Heart left ventricle (tissue), 16 donors: ENCODE data around the gene NIF3L1. TPM values are rescaled to one million over a fixed set of nuclear protein-coding genes. Genes with fewer than 3 reads are reported as not detected.
A peak's percentile ranks its signal among the peaks of the same experiment; 100 is the strongest.
"Not testable (repeated sequence)": the region's sequence is repeated elsewhere in the genome, so short reads cannot be mapped to it uniquely, and the experiment has no call there.

Source experiments
- ATAC-seq, 4 donors: fragments of 200-7000 bp; cut with Tn5 transposase; one replicate each; pipeline ENCODE4 v1.9.1; 2020 to 2022; ENCODE audit warnings: moderate library complexity in 4 of 4, mild to moderate bottlenecking in 3 of 4, moderate number of reproducible peaks in 1 of 4
- DNase-seq, 5 donors: peaks; one replicate each; pipeline ENCODE4 v3.0.0-alpha.2; 2020
- H3K27ac ChIP-seq, 12 donors: fragments of 200-600 bp; sonication (generic) in 4 of 12; one replicate each; pipeline versions ENCODE4 v1.5.0 to v1.8.0; 2016 to 2022; ENCODE audit warnings: mild to moderate bottlenecking in 2 of 12
- H3K27me3 ChIP-seq, 9 donors: fragments of 200-600 bp; sonication (generic) in 2 of 9; one replicate each; pipeline versions ENCODE4 v1.5.1 to v1.8.0; 2016 to 2022; ENCODE audit warnings: mild to moderate bottlenecking in 3 of 9
- H3K36me3 ChIP-seq, 9 donors: fragments of 200-600 bp; sonication (generic) in 2 of 9; one replicate each; pipeline versions ENCODE4 v1.5.0 to v1.8.0; 2018 to 2022; ENCODE audit warnings: mild to moderate bottlenecking in 2 of 9
- H3K4me1 ChIP-seq, 12 donors: fragments of 200-600 bp; sonication (generic) in 4 of 12; one replicate each; pipeline versions ENCODE4 v1.5.0 to v1.8.0; 2016 to 2022; ENCODE audit warnings: mild to moderate bottlenecking in 3 of 12
- H3K4me3 ChIP-seq, 12 donors: fragments of 200-600 bp; sonication (generic) in 4 of 12; one replicate each; pipeline versions ENCODE4 v1.5.0 to v1.8.0; 2017 to 2022; ENCODE audit warnings: mild to moderate bottlenecking in 9 of 12, moderate library complexity in 4 of 12
- H3K9me3 ChIP-seq, 12 donors: fragments of 200-600 bp; sonication (generic) in 4 of 12; one replicate each; pipeline versions ENCODE4 v1.5.0 to v1.8.0; 2016 to 2022; ENCODE audit warnings: mild to moderate bottlenecking in 1 of 12
- POLR2A ChIP-seq, 2 donors: fragments of 450-650 bp; IDR thresholded peaks; one replicate each; pipeline ENCODE4 v1.6.1; 2017; ENCODE audit warnings: antibody characterized with exemption in 2 of 2, mild to moderate bottlenecking in 2 of 2, moderate library complexity in 2 of 2
- WGBS, 4 donors: extraction: QIAGEN DNeasy Blood & Tissue Kit in 2 of 4; methylation state at CpG; one replicate each; pipeline versions ENCODE4 v1.1.5 to v1.1.7; 2013 to 2018; 5-methylcytosine and 5-hydroxymethylcytosine counted together
- intact Hi-C, 10 donors: fragments of 100-400 bp; cut with DNase I; formaldehyde crosslinking; loops; one replicate each; pipeline versions ENCODE4 v1.11.1 to v1.14.2; 2022
- polyA plus RNA-seq, 2 donors: library from polyadenylated mRNA; stranded (reverse); fragments of 200-250 nt; gene quantifications; one replicate each; pipeline ENCODE4 v1.2.3, GENCODE V29; 2013
- total RNA-seq, 9 donors: library from RNA; depleted of rRNA in 2 of 9; stranded (reverse); fragments of >200 nt in 2 of 9; fragmentation: NEBNext Ultra II Directional in 3 of 9; extraction: Animal tissue kit (Norgen Biotek cat#: 25700) in 3 of 9; gene quantifications; one replicate each; pipeline versions ENCODE4 v1.1.0 to v1.2.4, GENCODE V29; 2016 to 2023
- TF ChIP-seq, protein P1 (sequence below), 12 donors: fragments of 200-600 bp; sonication (generic) in 4 of 12; IDR thresholded peaks; one replicate each; pipeline versions ENCODE4 v1.5.0 to v1.8.0; 2018 to 2022; ENCODE audit warnings: antibody characterized with exemption in 12 of 12, mild to moderate bottlenecking in 5 of 12
- donor health status: ischemic (EF 13 %, LVEDD 7.1; RV severe dilation, severe dysfunction).
- donor health status: healthy with polysubstance abuse.
- donor health status: DM: no; HTN: yes; CAD: no.
- donor health status: DM: no; HTN: no; CAD: no.
- donor health status: ischemic (EF 25% LVEDD 6.9; RV normal size, moderate dysfunction).
- donor health status: ischemic (EF 25% LVEDD 5.7; RV mildly dilated, moderate dysfunction).
- donor health status: healthy.
- donor health status: DM: yes; HTN: yes; CAD: no.
- donor health status: ischemic (EF 35%, LVEDD 5.7; RV mildly dilated, moderate dysfunction).
- donor health status: nonischemic (EF 11% LVEDD 7.7; RV severe dilation, severe dysfunction).
- donor health status: DM: yes; HTN: yes; CAD: no.
- donor health status: PGD.
- donor health status: ischemic (EF 29% LVEDD 5.4; RV normal size, mild dysfunction).
- donor health status: nonischemic (EF 23%, LVEDD 6.1; RV moderate dilation, normal function).

Gene NIF3L1
- total and polyA plus RNA-seq, 11 donors, result 12.0 to 43.3 (median 21.6) TPM

GRCh38 chr2:200873560-200873959 is 15.6 kb upstream of the NIF3L1 start:
- DNase-seq (no peak), ATAC-seq (no peak)
- Histone ChIP-seq H3K9me3 (no peaks in the 10 kb centered on the region), H3K4me3 (no peak overlapping the region), H3K27me3 (no peaks in the 10 kb centered on the region), H3K4me1 (peaks cover 0 to 13% (median 2%) of the 10 kb centered on the region in 12 donors), H3K27ac (no peak overlapping the region), H3K36me3 (peaks cover 0 to 80% (median 66%) of the 10 kb centered on the region in 9 donors)
- intact Hi-C loops, result no loop called here
- WGBS, 4 donors, result 95 to 98% (median 97%) methylated on average over 6 of the region's 6 CpGs
- TF ChIP-seq POLR2A (IDR thresholded peaks at IDR 0.05), result no peak

DNA sequence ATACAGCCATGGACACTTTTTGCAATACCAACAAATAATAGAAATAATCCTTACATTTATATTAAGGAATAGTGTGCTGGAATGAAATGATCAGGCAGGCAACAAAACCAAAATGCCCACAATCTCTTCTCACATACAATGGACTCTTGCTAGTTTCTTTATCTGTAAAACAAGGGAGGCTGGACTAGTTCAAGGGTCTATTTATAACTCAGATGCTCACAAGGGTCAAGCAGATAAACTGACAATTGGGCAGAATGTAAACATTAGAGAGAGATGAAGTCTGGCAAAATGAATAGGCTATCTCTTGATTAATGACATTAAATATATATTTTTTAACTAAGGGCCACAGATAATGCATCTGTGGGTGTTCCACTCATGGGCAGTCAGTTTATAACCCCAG is 11.7 kb upstream of the NIF3L1 start:
- Histone ChIP-seq H3K27me3 (no peaks in the 10 kb centered on the region), H3K4me3 (no peak overlapping the region), H3K36me3 (peaks cover 0 to 97% (median 81%) of the 10 kb centered on the region in 9 donors), H3K4me1 (peaks cover 0 to 13% (median 2%) of the 10 kb centered on the region in 12 donors), H3K9me3 (no peaks in the 10 kb centered on the region), H3K27ac (peak overlapping the region in 10 of 12 donors; percentile 15 to 74 (median 59))
- TF ChIP-seq, protein P1, sequence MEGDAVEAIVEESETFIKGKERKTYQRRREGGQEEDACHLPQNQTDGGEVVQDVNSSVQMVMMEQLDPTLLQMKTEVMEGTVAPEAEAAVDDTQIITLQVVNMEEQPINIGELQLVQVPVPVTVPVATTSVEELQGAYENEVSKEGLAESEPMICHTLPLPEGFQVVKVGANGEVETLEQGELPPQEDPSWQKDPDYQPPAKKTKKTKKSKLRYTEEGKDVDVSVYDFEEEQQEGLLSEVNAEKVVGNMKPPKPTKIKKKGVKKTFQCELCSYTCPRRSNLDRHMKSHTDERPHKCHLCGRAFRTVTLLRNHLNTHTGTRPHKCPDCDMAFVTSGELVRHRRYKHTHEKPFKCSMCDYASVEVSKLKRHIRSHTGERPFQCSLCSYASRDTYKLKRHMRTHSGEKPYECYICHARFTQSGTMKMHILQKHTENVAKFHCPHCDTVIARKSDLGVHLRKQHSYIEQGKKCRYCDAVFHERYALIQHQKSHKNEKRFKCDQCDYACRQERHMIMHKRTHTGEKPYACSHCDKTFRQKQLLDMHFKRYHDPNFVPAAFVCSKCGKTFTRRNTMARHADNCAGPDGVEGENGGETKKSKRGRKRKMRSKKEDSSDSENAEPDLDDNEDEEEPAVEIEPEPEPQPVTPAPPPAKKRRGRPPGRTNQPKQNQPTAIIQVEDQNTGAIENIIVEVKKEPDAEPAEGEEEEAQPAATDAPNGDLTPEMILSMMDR (IDR thresholded peaks at IDR 0.05), result no peak
- TF ChIP-seq POLR2A (IDR thresholded peaks at IDR 0.05), result no peak
- DNase-seq (no peak), ATAC-seq (peak; percentile 50 to 81 (median 72))
- intact Hi-C loops, result no loop called here

DNA sequence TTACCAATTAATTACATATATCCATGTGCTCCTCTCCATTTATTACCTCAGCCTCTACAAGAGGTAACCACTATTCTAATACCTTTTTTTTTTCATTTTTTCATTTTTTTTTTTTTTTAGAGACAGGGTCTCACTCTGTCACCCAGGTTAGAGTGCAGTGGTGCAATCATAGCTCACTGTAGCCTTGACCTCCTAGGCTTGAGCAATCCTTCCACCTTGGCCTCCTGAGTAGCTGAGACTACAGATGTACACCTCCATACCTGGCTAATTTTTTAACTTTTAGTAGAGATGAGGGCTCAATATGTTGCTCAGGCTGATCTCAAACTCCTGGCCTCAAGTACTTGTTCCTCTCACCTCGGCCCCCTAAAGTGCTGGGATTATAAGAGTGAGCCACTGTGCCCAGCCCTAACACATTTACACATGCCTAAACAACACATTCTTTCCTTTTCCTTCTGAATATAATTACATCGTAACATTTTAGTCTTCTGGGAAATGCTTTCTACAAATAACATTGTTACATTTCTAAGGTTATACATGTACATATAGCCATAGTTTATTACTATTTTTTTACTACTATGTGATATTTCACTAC is 10.8 kb upstream of the NIF3L1 start:
- Histone ChIP-seq H3K9me3 (no peaks in the 10 kb centered on the region), H3K36me3 (peaks cover 0 to 98% (median 83%) of the 10 kb centered on the region in 9 donors), H3K4me3 (no peak overlapping the region), H3K27ac (peak overlapping the region in 2 of 12 donors; percentile 60 to 63), H3K4me1 (peaks cover 0 to 13% (median 2%) of the 10 kb centered on the region in 12 donors), H3K27me3 (no peaks in the 10 kb centered on the region)
- ATAC-seq (no peak), DNase-seq (no peak)
- 80 to 92% (median 84%) methylated on average over 2 of the region's 2 CpGs for WGBS, 4 donors
- intact Hi-C loops, result no loop called here
- TF ChIP-seq POLR2A (IDR thresholded peaks at IDR 0.05), result no peak

GRCh38 chr2:200881715-200882249 is 7.4 kb upstream of the NIF3L1 start:
- H3K27ac ChIP-seq, H3K9me3 ChIP-seq, H3K27me3 ChIP-seq, ATAC-seq, H3K4me3 ChIP-seq, DNase-seq: not testable (repeated sequence)
- 69 to 88% (median 79%) methylated on average over 2 of the region's 2 CpGs for WGBS, 4 donors
- peaks cover 0 to 98% (median 86%) of the 10 kb centered on the region in 9 donors for H3K36me3 ChIP-seq
- peaks cover 0 to 11% (median 2%) of the 10 kb centered on the region in 12 donors for H3K4me1 ChIP-seq
- intact Hi-C loops, result loop anchor here in 2 of 10 donors (10.0 kb wide), 1 partner anchor 167 kb away; no protein-coding TSS in a partner anchor

- intact Hi-C loops, result no loop called here
- no peak overlapping the region for H3K4me3 ChIP-seq
- no peaks in the 10 kb centered on the region for H3K9me3 ChIP-seq
- no peak for DNase-seq
- ATAC-seq, result no peak
- peaks cover 0 to 18% (median 2%) of the 10 kb centered on the region in 12 donors for H3K4me1 ChIP-seq
- TF ChIP-seq, protein P1 (IDR thresholded peaks at IDR 0.05), result no peak
- TF ChIP-seq POLR2A (IDR thresholded peaks at IDR 0.05), result no peak
- H3K27me3 ChIP-seq, result no peaks in the 10 kb centered on the region
- no peak overlapping the region for H3K27ac ChIP-seq
- H3K36me3 ChIP-seq, result peaks cover 3 to 91% (median 78%) of the 10 kb centered on the region in 9 donors
Observed at GRCh38 chr2:200899482-200899881, 10.3 kb downstream of the NIF3L1 start.
